GM18867 (cell line): ENCODE measurements around the gene USP9X.
"Not testable (repeated sequence)": the region's sequence is repeated elsewhere in the genome, so short reads cannot be mapped to it uniquely, and the experiment has no call there.

Experiments
- ATAC-seq: cut with Tn5 transposase; IDR thresholded peaks from one replicate; pipeline ENCODE4 v1.9.1; 2021; ENCODE audit warnings: mild to moderate bottlenecking, moderate library complexity; ENCODE audit not compliant: unreplicated experiment

USP9X gene

DNA sequence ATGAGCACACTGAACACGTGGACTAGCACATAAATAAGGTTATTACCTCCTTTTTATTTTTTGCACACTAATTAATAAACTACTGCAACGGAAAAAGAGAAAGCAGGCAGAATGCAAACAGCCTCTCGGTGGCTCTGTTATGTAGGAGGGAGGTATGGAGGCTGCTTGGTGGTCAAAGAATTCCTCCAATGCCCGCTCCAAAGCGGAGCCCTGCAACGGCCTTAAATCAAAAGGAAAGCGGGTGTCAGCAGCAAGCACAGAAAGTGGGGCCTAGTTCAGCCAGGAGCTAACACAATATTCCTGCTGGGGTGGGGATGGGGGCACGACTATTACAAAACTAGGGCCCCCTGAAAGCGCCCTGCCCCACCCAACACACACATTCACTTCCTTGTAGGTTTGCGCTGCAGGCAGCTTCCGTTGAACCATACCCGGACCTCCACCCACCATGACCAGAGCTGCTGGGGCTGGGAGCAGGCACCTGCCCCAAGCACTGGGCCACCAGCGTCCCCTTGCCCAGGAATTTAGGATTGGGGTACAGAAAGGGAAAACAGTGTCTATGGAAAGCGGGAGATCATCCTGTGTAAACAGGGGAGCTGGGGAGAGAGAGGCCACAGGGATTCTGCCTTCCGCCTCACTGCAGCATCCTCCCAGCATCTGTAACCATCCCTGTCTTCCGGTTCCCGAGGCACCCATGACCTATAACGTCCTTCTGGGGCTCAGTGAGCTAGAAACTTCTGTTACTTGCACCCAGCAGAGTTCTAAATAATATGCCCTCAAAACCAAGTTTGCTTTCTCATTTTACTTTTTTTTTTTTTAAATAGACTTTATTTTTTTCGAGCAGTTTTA lies 191.6 kb downstream of the USP9X start:
- no peak for ATAC-seq

DNA sequence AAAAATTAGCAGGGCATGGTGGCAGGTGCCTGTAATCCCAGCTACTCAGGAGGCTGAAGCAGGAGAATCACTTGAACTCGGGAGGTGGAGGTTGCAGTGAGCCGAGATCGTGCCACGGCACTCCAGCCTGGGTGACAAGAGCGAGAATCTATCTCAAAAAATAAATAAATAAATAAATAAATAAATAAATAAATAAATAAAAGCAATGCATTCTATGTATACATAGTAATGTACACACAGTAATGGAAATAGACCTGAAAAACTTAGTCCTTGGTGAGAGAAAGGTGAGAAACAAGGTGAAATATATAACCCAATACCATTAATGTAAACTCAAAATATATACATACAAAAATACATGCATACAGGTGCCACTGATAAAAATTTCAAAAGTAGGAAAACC lies 197.1 kb downstream of the USP9X start:
- not testable (repeated sequence) for ATAC-seq

DNA sequence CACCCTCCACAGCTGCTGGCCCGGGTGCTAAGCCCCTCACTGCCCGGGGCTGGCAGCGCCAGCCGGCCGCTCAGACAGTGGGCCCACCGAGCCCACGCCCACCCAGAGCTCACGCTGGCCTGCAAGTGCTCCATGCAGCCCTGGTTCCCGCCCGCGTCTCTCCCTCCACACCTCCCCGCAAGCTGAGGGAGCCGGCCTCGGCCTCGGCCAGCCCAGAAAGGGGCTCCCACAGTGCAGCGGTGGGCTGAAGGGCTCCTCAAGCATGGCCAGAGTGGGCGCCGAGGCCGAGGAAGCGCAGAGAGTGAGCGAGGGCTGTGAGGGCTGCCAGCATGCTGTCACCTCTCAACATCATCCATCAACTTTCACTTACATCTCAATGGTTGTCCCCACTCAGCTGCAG lies 200.7 kb downstream of the USP9X start:
- ATAC-seq = not testable (repeated sequence)
